ENCODE measurements around the gene MRPL21. TPM values are rescaled to one million over a fixed set of nuclear protein-coding genes. Genes with fewer than 3 reads are reported as not detected.

The MRPL21 gene
- total and polyA plus RNA-seq, 9 of the 15 experiments (the other 6 are each of a cell fraction or from before 2014, with no cell fraction given), result 196 to 618 (median 232) TPM

DNA sequence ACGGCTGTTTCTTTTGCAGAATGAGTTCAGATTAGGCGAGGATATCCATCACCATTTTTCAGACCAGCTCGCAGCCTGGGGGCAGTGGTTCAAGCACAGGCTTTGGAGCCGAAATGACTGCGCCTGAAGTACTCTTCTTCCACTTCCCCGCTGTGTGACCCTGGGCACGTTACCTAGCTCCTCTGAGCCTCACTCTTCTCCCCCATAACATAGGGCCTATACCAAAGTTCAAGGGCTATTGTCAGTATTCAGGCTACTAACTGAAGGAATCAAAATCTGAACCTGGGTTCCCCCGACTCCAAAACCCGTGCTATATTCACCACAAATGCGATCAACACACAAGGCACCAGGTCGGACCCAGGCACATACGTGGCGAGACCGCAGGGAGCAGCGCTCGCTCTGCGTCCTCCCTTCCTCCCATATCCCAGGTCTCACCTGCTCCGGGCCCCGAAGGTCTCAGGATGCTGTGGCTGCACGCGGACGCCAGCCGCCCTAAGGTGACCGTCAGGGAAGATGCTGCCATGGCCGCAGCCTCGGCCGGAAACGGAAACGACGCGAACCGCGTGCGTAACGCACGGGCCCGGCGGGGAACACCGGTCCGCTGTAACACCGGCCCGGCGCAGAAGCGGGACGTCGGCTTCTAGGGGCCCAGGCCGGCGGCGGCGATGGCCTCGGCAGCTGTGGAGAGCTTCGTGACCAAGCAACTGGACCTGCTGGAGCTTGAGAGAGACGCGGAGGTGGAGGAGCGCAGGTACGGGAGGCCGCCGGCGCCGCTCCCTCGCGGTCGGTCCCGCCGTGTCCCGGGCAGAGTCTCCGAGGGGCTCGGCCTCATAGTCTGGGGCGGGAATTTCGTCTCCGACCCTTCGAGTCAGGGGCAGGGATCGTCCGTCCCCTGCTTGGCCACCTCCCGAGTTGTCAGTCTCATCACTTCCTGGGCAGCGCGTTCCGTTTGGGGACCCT is at the start of gene MRPL21, which contains the start of gene IGHMBP2 (continued):
- TF ChIP-seq, protein P1, sequence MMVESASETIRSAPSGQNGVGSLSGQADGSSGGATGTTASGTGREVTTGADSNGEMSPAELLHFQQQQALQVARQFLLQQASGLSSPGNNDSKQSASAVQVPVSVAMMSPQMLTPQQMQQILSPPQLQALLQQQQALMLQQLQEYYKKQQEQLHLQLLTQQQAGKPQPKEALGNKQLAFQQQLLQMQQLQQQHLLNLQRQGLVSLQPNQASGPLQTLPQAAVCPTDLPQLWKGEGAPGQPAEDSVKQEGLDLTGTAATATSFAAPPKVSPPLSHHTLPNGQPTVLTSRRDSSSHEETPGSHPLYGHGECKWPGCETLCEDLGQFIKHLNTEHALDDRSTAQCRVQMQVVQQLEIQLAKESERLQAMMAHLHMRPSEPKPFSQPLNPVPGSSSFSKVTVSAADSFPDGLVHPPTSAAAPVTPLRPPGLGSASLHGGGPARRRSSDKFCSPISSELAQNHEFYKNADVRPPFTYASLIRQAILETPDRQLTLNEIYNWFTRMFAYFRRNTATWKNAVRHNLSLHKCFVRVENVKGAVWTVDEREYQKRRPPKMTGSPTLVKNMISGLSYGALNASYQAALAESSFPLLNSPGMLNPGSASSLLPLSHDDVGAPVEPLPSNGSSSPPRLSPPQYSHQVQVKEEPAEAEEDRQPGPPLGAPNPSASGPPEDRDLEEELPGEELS (CRISPR knock-in tag; IDR thresholded peaks at IDR 0.05; ENCODE audit: borderline replicate concordance), result no peak; the same call in 1 of the 2 replicates
- TF ChIP-seq ZNF3 (CRISPR knock-in tag; IDR thresholded peaks at IDR 0.05), result no peak
- TF ChIP-seq ZFP1 (CRISPR knock-in tag; IDR thresholded peaks at IDR 0.05), result no peak
- no peak for TF ChIP-seq CEBPG (CRISPR knock-in tag; IDR thresholded peaks at IDR 0.05)
- no peak for TF ChIP-seq CEBPG (tag; conservative IDR thresholded peaks at IDR 0.05 in 1 of 2, IDR thresholded peaks at IDR 0.05 in 1 of 2)
- TF ChIP-seq, protein P2, sequence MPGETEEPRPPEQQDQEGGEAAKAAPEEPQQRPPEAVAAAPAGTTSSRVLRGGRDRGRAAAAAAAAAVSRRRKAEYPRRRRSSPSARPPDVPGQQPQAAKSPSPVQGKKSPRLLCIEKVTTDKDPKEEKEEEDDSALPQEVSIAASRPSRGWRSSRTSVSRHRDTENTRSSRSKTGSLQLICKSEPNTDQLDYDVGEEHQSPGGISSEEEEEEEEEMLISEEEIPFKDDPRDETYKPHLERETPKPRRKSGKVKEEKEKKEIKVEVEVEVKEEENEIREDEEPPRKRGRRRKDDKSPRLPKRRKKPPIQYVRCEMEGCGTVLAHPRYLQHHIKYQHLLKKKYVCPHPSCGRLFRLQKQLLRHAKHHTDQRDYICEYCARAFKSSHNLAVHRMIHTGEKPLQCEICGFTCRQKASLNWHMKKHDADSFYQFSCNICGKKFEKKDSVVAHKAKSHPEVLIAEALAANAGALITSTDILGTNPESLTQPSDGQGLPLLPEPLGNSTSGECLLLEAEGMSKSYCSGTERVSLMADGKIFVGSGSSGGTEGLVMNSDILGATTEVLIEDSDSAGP (CRISPR knock-in tag; IDR thresholded peaks at IDR 0.05), result no peak
- 0 out of 2 replicates have a peak, but pooled peaks have one; percentile 60 for TF ChIP-seq ZNF282 (CRISPR knock-in tag; IDR thresholded peaks at IDR 0.05)
- TF ChIP-seq, protein P3, sequence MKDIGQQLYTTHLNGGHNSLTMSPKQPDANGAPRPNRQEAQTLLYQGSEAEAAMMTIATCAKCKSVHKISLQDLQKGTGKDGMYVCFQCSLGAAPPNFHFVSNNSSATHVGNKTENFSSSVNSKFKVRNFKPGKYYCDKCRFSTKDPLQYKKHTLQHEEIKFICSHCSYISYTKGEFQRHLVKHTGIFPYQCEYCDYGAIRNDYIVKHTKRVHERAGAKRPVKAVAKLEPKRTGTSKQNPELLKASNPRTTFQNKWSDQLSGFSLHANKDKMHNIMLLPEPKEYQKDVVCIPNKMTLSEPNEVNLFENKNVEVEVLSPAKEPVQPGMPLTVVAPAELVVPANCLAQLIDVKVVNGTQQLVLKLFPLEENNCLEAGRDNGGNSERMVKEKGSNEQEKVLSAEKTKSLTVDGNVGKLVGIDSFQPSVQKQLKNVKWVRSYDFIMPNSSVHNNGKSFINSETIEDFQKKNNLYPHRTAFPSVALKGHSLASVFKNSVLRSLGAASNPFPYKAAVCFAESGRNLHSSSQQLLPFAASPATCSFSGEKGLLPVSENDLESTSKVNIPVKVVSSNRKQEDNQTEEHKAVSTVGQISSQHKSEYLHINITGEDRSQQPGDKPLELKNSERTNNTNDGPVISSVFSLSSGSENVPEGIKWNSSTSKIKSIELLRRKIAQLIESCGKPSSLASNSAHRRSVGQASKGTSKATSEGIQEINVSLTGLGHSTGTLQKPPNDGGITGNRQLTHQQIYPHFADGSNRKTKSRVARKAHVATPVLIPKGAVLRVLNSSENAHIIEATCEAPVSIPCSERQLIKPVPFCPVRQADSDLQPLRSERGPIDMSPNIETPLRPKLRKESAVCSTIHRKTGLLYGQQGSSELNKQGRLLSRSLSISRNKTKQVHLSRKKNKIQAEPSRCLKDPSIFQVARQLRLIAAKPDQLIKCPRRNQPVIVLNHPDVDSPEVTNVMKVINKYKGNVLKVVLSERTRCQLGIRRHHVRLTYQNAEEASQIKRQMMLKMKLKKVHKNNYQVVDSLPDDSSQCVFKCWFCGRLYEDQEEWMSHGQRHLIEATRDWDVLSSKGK (CRISPR knock-in tag; IDR thresholded peaks at IDR 0.05), result no peak
- TF ChIP-seq GTF2A2 (tag; IDR thresholded peaks at IDR 0.05), result 0 out of 2 replicates have a peak, but pooled peaks have one; percentile 64
- TF ChIP-seq, protein P4, sequence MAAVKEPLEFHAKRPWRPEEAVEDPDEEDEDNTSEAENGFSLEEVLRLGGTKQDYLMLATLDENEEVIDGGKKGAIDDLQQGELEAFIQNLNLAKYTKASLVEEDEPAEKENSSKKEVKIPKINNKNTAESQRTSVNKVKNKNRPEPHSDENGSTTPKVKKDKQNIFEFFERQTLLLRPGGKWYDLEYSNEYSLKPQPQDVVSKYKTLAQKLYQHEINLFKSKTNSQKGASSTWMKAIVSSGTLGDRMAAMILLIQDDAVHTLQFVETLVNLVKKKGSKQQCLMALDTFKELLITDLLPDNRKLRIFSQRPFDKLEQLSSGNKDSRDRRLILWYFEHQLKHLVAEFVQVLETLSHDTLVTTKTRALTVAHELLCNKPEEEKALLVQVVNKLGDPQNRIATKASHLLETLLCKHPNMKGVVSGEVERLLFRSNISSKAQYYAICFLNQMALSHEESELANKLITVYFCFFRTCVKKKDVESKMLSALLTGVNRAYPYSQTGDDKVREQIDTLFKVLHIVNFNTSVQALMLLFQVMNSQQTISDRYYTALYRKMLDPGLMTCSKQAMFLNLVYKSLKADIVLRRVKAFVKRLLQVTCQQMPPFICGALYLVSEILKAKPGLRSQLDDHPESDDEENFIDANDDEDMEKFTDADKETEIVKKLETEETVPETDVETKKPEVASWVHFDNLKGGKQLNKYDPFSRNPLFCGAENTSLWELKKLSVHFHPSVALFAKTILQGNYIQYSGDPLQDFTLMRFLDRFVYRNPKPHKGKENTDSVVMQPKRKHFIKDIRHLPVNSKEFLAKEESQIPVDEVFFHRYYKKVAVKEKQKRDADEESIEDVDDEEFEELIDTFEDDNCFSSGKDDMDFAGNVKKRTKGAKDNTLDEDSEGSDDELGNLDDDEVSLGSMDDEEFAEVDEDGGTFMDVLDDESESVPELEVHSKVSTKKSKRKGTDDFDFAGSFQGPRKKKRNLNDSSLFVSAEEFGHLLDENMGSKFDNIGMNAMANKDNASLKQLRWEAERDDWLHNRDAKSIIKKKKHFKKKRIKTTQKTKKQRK (IDR thresholded peaks at IDR 0.05; ENCODE audit: borderline replicate concordance, low read depth, low read length), result no peak
- TF ChIP-seq, protein P5, sequence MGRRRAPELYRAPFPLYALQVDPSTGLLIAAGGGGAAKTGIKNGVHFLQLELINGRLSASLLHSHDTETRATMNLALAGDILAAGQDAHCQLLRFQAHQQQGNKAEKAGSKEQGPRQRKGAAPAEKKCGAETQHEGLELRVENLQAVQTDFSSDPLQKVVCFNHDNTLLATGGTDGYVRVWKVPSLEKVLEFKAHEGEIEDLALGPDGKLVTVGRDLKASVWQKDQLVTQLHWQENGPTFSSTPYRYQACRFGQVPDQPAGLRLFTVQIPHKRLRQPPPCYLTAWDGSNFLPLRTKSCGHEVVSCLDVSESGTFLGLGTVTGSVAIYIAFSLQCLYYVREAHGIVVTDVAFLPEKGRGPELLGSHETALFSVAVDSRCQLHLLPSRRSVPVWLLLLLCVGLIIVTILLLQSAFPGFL (CRISPR knock-in tag; IDR thresholded peaks at IDR 0.05), result no peak
- no peak for TF ChIP-seq CC2D1A (IDR thresholded peaks at IDR 0.05)
- no peak for TF ChIP-seq ZNF232 (CRISPR knock-in tag; IDR thresholded peaks at IDR 0.05)
- no peak for TF ChIP-seq DNMT1 (IDR thresholded peaks at IDR 0.05)

Data from K562 (cell line).